GM12864 (cell line): Measurements from ENCODE around the gene VSTM2B.
"Not testable (repeated sequence)": the region's sequence is repeated elsewhere in the genome, so short reads cannot be mapped to it uniquely, and the experiment has no call there.

ENCODE experiments used
- DNase-seq: peaks from one replicate; pipeline ENCODE4 v3.0.0-alpha.2; 2011; ENCODE audit warnings: low read depth
- H3K4me3 ChIP-seq: 2 replicates; pipeline ENCODE4 v1.5.1; 2011; ENCODE audit warnings: mild to moderate bottlenecking, low read depth, low read length, control low read depth
- TF ChIP-seq, protein P1 (sequence below): IDR thresholded peaks from 2 replicates; pipeline ENCODE4 v1.5.1; 2011; ENCODE audit warnings: low read depth, mild to moderate bottlenecking, moderate library complexity, low read length, control low read depth, inconsistent platforms; ENCODE audit errors: missing control alignments

Gene VSTM2B

DNA sequence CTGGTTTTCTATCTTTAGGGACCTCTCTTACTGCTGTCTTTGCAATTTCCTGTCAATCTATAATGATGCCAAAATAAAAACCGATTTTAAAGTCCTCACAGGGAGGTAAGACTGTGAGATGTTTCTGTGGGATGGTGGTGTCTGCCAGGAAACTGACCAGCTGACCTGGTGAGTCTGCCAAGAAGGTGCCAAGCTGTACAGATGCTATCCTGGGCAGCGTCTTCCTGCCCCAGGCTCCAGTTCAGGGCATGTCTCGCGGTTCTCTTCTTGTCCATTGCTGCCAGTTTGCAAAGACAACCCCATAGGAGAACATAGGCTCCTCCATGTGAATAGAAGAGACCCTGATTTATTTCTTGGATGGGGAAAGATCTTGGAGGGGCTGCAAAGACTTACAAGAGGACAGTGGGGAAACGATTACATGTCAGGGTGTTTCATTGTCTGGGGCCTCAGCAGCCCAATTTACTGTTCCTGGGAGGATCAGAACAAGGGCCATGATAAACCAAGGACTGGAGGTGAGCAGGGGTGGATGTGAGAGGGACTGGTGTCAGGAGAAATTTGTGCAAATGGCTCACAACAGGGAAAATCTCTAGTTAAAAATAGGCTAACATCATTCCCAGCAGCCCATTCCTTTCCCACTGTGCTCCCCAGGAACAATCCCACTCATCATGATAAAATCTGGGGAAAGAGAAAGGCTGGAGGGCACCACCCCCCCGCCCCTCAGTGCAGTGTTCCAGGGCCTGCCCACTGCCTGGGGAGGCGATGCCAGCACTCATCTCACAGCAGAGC is 42.7 kb upstream of the VSTM2B start:
- TF ChIP-seq, protein P1, sequence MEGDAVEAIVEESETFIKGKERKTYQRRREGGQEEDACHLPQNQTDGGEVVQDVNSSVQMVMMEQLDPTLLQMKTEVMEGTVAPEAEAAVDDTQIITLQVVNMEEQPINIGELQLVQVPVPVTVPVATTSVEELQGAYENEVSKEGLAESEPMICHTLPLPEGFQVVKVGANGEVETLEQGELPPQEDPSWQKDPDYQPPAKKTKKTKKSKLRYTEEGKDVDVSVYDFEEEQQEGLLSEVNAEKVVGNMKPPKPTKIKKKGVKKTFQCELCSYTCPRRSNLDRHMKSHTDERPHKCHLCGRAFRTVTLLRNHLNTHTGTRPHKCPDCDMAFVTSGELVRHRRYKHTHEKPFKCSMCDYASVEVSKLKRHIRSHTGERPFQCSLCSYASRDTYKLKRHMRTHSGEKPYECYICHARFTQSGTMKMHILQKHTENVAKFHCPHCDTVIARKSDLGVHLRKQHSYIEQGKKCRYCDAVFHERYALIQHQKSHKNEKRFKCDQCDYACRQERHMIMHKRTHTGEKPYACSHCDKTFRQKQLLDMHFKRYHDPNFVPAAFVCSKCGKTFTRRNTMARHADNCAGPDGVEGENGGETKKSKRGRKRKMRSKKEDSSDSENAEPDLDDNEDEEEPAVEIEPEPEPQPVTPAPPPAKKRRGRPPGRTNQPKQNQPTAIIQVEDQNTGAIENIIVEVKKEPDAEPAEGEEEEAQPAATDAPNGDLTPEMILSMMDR = no peak
- DNase-seq = no peak
- no peak overlapping the region for H3K4me3 ChIP-seq

DNA sequence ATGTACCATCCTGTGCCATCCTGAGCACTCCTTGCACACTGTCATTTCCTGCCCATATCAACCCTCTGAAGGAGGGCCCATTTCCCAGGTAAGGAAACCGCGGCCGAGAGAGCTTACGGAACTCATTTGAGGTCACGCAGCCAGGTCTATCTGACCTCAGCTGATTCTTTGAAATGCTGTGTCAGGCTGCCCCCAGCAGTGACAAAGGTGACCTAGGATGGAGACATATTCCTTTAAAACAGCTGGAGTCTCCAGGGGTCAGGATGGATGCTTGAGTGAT is 42.2 kb upstream of the VSTM2B start:
- TF ChIP-seq, protein P1 = no peak
- no peak for DNase-seq
- H3K4me3 ChIP-seq = no peak overlapping the region

DNA sequence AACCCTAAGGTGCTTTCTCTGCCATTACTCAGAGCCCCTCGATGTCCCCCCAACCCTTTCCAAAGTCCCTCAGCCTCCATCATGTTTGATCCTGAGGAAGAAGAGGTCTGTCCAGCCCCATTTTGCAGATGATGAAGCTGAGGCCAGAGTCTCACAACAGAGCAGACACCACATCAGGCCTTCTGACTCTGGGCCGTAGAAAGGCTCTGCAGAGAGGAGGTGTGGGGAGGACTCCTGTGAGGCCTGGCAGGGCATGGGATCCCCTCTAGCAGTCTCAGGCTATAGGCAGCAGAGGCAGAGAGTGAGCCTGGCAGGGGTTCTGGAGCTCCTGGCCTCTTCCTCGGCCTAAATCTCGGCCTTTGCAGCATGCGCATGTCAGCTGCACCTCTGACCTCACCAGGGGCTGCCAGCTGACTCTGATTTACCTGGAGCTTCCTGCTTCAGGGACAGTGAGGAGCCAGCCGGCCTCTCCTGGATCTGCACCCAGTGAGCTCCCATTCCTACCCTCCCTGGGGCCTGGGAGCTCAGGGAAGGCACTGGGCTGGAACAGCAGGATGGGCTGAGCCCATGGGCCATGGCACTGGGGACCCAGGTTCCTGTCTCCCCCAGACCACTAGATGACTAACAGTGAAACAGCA is 41.7 kb upstream of the VSTM2B start:
- TF ChIP-seq, protein P1 = no peak
- no peak overlapping the region for H3K4me3 ChIP-seq
- no peak for DNase-seq

DNA sequence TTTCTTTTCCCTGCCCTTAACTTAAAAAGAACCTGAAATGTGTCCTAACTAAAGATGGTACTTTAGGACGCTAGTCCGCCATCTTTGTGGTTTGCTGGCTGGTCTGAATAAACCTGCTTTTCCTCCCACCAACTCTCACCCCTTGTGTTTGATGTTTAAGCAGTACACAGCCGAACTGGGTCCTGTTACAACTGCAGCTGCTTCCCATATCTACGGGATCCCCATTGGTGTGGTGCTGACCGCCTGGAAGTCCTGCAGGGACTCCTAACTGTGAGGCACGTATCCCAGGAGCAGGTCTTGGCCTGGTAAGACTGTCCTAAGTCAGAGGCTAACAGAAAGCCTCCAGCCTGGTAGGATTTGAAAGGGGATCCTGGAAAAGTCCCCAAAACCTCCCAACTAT is 40.9 kb upstream of the VSTM2B start:
- H3K4me3 ChIP-seq = no peak overlapping the region
- TF ChIP-seq, protein P1 = no peak
- no peak for DNase-seq

DNA sequence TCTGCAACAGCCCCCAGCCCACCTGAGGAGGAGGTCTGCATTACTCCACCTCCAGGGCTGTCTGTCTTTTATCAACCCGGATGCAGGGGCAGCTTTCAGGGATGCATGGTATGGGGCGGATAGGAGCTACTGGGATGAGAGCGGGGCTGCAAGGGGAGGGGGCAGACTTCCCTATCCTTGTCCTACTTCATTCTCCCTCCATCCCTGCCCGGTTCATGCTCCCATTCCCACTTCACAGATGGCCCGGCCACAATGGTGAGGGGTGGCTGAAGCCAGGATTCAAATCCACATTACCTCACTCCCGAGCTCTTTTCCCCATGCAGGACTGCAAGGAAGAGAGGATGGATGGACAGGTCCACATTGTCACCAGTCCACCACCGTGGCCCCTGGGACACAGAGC is 40.5 kb upstream of the VSTM2B start:
- no peak for DNase-seq
- H3K4me3 ChIP-seq = no peak overlapping the region
- TF ChIP-seq, protein P1 = no peak

DNA sequence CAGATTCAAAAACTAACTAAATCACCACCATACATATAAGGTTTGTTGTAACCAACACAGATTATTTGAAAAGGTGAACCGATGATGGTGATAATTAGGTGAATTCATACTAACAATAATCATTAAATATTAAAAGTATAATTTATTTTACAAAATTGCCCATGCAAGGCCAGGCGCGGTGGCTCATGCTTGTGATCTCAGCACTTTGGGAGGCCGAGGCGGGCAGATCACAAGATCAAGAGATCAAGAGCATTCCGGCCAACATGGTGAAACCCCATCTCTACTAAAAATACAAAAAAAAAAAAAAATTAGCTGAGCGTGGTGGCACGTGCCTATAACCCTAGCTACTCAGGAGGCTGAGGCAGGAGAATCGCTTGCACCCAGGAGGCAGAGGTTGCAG is 38.8 kb upstream of the VSTM2B start:
- H3K4me3 ChIP-seq, DNase-seq: not testable (repeated sequence)

DNA sequence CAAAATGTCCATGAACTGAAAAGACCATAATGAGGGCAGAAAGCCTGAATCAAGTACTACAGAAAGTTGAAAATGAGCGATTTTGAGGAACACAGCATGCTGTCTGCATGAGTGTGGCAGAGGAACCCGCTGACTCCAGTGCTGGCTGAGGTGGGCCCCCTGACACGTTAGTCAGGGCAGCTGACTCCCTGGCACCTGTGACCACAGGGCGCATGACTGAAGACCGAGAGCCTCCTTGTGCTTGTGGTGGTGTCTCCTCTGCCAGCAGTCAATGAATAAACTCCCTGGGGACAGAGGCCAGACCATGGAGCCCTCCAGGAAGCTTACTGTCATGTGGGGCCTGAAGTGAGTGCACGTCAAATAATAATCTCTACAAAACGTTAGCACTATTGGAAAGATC is 38.4 kb upstream of the VSTM2B start:
- DNase-seq = no peak
- no peak overlapping the region for H3K4me3 ChIP-seq
- TF ChIP-seq, protein P1 = no peak
